RPMI7951 (cell line): Measurements from ENCODE around the gene POLR2J. TPM values are rescaled to one million over a fixed set of nuclear protein-coding genes. Genes with fewer than 3 reads are reported as not detected.
A peak's percentile ranks its signal among the peaks of the same experiment; 100 is the strongest.
"Not testable (repeated sequence)": the region's sequence is repeated elsewhere in the genome, so short reads cannot be mapped to it uniquely, and the experiment has no call there.

Experiments
- DNase-seq: peaks from one replicate; pipeline ENCODE4 v3.0.0-alpha.2; 2012; ENCODE audit warnings: low read depth
- total RNA-seq: library from RNA; depleted of rRNA; stranded (reverse); fragments of >200 nt; shearing (Covaris generic); gene quantifications from 2 replicates; pipeline ENCODE4 v1.2.3, GENCODE V29; 2014; rRNA removed

POLR2J gene
- total RNA-seq = 78.0 and 95.6 TPM in 2 replicates

DNA sequence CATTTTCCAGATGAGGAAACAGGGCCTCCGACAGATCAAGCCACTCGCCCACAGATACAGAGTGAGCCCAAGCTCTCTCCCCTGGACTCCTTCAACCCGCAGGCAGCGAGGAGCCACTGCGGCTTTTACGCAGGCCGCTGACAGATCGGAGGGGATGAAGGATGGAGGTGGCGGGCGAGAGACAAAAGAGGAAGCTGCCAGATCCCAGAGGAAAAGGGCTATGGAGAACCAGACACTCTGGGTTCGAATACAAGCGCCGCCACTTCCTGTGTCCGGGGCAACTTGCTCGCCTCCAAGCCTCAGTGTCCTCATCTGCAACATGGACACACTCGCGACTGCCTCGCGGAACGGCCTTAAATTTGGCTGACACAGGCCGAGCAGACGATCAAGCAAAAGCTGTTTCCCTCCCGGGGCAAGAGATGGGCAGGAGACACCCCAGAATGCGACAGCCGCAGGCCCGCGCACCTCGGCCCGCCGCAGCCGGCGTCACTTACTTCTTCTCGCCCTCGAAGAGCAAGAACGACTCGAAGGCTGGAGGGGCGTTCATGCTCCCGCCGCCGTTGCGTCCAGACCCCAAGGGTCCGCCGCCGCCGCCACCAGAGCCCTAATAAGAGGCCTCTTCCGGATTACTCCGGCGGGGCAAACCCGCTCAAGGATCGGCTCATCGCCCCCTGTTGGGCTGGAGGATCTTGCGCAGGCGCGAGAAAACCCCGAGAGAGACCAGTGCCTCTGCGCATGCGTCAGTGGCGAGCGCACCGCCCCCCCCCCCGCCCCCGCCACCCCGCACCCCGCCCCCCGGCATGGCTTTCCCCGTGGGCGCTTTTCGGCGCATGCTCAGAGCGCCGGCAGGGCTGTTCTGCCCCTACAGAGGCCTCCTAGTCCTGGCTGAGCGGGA is at the start of gene POLR2J:
POLR2J (minus strand) TSS at position 609 of the 895 bp plus-strand sequence; CDS start at position 547, 62 bp downstream.
- peak; percentile 84 for DNase-seq

DNA sequence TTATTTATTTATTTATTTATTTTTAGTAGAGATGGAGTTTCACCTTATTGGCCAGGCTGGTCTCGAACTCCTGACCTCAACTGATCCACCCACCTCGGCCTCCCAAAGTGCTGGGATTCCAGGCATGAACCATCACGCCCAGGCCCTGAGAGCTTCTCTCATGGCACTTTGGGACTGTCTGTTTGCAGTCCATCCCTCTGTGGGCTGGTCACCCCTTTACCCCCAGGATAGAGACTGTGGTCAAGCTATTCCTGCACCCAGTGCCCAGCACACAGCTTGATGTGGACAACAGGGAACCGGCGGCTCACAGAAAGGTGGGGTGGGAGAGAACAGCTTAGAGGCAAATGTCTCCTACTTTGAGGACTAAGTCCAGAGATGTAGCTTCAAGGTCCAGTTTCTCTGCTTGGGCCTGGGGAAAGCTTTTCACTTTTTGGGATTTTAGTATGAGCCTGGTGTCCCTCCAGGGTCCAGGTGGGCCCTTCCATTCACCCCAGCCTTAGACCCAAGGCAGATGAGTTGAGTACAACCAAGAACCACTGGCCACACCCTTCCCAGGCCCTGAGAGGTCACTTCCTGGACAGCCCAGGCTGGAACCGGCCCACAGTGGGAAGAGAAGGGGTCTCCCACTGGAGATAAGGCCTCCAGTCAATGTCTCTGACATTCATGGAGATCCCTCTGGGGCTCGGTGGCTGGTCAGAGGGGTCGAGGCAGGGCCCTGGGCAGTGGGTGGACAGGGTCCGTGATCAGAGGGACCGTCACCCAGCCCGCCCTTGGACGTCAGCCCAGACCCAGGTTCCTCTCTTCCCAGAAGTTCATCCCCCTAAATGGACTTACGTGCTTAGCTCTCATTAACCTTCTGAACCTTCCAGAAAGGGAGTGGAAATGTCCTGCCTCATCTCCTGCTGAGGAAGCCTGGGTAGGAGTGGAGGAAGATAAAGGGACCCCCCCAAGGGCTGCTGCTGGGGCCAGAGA is 49.4 kb upstream of the POLR2J start:
- DNase-seq = not testable (repeated sequence)

DNA sequence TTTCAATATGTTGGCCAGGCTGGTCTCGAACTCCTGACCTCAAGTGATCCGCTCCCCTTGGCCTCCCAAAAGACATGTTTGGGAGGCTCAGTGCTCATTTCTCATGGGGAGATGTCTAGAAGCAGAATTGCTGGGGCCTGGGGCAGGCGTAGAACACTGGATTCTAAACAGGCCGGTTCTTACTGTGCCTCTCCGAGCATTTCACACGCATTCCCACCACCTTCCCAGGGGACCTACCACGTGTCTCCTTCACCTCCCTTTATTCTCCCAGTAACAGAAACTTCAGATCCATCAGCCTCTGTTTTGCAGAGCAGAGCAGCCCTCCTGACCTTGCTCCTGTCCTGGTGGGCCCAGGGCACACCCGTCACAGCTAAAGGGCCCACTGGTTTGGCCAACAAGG is 48.5 kb upstream of the POLR2J start:
- not testable (repeated sequence) for DNase-seq

DNA sequence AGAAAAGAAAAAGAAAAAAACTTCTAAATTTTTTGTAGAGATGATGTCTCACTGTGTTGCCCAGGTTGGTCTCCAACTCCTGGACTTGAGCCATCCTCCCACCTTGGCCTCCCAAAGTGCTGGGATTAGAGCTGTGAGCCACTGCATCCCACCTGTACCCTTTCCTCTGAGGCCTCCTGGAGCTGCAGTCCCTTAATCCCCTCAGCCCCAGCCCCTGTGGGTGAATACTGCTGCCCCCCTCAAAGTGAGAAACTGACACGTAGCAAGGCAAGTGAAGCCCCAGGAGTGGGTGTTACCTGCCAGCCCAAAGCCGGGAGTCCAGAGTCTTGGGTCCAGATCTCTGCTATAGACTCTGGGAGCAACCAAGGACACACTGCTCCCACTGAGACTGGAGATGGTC is 46.1 kb upstream of the POLR2J start:
- DNase-seq = not testable (repeated sequence)

DNA sequence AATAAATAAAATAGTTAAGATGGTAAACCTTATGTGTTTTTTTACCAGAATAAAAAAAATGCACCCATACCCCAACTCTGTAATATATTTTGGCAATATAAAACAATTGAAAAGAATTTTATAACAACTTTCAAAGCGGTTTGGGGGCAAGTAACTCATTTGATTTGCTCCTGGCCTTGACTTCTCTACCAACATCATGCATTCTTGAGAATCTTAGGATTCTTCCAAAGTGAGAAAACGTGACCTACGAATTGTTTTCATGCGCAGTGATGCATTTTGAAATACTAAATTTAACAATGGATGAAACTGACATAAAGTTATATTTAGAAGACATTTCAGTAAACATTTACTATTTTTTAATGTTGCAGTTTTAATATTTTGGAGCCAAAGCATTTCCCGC is 42.1 kb upstream of the POLR2J start:
- not testable (repeated sequence) for DNase-seq

DNA sequence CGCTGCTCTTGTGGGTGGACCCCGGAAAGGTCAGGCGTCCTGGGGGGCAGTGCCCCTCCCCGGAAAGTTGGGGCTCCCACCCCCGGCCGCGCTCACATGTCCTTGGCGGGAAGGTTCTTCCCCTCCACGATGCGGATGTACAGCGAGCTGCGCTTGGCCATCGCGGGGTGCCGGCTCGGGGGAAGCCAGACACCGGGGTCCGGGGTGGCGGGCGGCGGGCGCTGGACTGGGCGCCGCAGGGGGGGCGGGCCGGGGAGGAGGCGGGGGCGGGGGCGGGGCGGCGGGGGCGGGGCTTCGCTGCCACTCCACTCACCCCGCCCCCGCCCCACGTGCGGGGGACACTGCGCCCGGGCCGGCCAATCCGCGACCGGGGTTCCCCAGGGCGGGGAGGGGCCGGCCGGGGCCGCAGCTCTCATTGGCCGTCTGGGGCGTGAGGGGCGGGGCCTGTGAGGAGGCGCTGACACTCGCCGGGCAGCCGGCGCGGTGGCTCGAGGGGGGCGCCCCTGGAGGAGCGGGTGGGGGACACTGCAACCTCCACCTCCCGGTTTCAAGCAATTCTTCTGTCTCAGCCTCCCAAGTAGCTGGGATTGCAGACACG is 38.9 kb upstream of the POLR2J start, which contains the start of gene RASA4B:
RASA4B (minus strand) TSS at position 228 of the 598 bp plus-strand sequence; CDS start at position 161, 67 bp downstream.
- not testable (repeated sequence) for DNase-seq

DNA sequence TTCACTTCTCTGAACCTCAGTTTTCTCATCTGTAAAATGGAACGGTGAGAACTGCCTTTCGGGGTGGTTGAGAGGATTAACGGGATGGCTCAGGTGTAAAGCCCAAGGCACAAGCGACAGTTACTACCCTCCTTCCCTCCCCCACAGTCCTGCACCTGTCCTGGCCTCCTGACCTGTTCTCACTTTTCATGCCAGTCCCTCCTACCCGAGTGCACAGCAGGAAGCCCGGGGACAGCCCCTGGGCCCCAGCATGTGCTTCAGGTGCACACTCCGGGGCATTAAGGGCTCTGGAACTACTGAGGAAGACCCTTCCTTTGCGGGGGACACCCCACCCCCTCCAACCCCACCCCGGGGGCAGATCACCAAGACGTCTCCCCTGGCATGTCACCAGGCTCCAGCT is 38.2 kb upstream of the POLR2J start:
- not testable (repeated sequence) for DNase-seq

DNA sequence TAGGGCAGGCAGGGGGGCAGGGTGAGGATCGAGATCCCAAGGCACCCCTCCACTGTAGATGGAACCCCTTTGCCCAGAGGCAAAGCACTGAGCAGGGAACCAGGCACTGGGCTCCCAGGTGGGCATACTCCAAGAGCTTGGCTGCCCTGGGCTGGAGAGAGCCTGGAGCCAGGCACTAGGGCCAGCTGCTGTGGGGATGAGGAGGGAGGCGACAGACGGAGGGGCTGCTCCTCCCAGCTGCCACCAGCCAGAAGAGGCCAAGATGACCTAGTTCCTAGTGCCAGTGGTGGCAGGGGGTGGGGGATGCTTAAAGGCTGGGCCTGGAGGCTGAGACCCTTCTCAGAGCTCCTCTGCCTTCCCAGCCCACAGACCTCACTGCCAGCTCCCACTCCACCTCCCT is 37.2 kb upstream of the POLR2J start:
- DNase-seq = not testable (repeated sequence)

DNA sequence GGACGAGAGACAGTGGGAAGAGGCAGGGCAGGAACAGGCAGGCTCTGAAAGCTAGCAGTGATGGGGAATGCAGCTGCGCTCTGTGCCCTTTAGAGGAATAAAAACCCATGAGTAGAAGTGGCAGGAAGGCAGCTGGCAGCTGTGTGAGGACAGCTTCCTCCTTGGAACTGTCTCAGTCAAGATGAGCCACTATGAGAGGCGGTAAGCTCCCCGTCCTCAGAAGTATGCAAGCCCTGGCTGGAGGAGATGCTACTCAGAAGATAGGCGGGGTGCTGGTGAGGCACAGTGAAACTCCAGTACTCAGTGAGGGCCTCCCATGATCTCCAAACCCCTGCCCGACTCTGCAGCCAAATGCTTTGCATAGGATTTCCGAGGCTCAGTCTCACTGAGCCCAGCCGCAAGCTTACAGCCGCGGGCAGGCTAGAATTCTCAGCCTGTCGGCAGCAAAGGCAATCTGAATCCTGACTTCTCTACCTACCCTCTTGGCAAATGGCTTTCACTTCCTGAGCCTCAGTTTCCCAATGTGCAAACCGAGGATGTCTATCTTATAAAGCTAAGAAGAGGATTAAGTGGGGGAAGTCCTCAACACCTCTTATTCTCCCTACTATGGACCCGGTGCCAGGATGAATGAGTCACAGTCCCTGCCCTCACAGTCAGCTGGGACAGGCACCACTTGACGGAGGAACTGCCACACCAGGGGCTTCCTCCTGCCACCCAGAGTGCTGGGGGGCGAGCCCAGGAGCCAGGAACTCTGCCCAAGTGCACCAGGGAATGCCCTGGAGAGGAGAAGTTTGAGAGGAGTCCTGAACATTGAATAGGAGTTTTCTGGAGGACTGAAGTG is 36.4 kb upstream of the POLR2J start:
- not testable (repeated sequence) for DNase-seq

DNA sequence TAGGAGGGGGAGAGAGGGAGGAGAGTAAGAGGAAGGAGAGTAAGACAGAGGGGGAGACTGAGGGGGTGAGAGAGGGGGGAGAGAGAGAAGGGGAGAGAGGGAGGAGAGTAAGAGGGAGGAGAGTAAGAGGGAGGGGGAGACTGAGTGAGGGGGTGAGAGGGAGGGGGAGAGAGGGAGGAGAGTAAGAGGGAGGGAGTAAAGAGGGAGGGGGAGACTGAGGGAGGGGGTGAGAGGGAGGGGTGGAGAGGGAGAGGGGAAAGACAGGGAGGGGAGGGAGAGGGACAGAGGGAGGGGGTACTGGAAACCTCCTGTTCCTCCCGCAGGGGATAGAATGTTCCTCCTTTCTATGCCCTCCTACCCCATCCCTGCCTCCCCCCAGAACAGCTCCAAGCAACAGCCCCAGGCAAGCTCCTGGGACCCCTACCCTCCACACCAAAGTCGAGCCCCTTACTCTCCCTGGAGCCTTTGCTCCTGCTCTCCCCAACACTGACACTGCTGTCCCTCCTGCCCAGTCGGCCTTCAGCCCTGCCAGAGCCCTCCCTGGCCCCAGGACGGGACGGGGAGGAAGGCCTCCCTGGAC is 34.0 kb upstream of the POLR2J start:
- DNase-seq = peak; percentile 52

DNA sequence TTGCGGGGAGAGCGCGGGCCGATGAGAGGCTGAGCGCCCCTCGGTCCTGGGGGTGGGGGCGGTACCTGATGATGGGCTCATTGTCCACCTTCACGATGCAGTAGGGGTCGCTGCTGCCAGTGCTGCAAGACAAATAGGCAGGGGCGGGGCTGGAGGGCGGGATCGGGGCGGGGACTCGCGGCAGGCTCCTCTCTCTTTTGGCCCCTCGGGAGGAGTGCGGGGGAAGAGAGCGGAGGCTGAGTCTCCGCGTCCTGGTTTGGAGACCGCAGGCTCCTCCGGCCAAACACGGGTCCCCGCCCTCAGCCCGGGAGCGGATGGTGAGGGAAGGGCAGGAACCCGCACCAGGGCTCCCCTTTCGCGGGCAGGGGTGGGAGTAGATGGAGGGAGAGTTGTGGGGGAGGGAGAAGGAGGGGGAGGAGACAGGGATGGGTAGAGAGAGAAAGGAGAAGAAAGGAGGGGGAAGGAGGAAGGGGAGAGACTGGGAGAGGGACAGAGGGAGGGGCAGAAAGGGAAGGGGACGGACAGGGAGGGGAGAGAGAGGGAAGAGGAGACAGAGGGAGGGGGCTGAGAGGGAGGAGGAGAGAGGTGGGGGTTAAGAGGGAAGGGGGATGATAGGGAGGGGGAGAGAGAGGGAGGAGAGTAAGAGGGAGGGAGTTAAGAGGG is 33.3 kb upstream of the POLR2J start:
- DNase-seq = not testable (repeated sequence)

DNA sequence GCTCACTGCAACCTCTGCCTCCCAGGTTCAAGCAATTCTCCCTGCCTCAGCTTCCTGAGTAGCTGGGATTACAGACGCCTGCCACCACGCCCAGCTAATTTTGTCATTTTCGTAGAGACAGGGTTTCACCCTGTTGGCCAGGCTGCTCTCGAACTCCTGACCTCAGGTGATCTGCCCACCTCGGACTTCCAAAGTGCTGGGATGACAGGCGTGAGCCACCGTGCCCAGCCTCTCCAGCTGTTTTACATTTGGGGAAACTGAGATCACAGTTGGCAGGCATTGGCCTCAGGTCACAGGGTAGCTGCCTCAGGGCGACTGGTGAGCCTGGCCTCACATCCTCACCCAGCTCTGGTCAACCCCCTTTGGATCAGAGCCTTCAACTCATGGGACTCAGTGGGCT is 31.9 kb upstream of the POLR2J start:
- not testable (repeated sequence) for DNase-seq

DNA sequence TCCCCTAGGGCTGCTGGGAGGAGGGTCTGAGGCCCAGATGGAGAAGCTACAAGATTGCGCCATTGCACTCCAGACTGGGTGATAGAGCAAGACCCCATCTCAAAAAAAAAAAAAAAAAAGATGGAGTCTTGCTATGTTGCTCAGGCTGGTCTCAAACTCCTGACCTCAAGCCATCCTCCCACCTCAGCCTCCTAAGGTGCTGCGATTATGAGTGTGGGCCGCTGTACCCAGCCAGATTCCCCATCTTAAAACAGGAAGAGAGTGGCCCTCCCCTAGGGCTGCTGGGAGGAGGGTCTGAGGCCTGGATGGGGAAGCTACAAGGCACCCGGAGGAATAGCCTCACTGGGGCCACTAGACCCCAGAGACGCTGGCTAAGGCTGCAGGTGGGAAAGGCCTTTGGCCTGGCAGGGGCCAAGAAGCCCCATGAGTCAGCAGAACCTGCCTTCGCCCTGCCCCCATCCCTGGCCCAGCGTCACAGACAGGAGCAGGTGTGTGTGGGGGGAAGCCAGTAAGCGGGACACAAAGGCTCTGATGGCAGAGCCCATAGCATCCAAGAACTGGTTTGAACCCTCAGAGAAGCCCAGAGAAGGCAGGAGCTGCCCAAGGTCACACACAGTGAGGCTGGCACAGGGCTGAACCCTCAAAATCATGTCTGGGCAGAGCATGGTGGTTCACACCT is 28.8 kb upstream of the POLR2J start:
- DNase-seq = not testable (repeated sequence)

DNA sequence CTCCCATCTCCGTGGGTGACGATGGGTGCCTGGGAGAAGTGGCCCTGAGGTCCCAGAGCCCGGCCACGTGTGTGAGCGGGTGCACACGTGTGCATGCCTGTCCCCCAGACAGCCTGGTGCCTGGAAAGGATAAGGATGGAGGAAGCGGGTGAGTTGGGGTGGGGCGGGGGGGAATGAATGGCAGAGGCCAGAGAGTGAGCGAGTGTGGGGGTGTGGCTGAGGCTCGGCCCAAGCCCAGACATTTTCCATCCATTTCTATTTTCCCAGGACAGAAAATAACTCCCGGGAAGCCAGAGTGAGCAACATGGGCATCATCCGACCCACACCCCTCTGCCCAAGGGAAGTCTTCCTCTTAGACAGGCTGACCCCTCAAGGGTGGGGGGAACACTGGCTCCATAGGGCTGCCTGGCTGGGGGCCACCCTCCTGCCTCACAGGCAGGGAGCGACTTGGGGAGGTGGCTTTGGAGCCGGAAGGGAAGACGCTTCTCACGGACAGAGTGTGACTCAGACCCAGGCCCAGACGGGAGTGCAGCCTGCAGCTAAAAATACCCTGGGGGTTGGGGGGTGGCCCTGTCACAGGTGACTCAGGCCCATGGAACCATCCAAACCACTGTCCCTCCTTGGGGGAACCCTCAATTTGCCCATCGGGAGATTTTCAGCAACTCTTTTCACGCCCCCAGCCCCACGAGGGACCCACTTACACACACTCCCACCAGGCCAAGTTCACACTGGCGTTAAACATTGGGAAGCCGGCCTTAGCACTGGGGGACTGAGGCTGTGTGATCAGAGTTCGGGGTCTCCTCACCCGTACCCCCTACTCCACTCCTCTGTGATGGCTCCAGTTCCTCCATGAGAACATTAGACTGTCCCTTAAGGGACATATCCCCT is 26.8 kb upstream of the POLR2J start:
- DNase-seq = not testable (repeated sequence)

DNA sequence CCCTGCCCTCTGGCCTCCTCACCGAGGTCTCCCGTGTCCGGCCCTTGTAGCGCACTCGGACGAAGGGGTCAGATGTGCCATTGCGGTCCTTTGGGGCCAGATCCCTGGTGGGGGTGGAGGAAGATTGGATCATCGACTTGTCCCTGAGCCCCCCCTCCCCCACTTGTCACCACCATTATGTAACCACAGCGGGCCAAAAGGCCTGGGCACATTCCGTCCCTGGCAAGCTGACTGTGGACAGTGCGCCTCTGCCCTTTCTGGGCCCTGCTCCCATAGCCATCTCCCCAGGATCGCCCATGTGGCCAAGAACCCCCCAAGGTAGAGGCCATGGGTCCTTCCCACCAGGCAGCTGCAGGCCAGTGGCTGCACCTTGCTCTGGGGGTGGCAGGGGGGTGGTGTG is 24.4 kb upstream of the POLR2J start:
- DNase-seq = not testable (repeated sequence)

DNA sequence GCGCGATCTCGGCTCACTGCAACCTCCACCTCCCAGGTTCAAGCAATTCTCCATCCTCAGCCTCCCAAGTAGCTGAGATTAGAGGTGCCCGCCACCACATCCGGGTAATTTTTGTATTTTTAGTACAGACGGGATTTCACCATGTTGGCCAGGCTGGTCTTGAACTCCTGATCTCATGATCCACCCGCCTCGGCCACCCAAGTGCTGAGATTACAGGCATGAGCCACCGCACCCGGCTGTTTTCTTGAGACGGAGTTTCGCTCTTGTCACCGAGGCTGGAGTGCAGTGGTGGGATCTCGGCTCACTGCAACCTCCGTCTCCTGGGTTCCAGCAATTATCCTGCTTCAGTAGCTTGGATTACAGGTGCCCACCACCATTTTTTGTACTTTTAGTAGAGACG is 19.6 kb upstream of the POLR2J start:
- not testable (repeated sequence) for DNase-seq

DNA sequence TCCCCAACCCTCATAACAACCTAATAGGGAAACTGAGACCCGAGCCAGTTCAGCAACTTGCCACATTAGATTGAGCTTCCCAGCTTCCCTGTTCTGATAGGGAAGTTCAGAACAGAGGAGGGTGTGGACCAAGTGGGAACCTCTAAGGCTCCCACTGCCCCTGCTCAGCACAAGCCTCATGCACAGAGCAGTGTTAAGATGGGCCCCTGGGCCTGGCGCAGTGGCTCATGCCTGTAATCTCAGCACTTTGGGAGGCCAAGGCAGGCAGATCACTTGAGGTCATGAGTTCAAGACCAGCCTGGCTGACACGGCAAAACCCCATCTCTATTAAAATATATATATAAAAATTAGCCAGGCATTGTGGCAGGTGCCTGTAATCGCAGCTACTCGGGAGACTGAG is 18.6 kb upstream of the POLR2J start:
- DNase-seq = not testable (repeated sequence)

DNA sequence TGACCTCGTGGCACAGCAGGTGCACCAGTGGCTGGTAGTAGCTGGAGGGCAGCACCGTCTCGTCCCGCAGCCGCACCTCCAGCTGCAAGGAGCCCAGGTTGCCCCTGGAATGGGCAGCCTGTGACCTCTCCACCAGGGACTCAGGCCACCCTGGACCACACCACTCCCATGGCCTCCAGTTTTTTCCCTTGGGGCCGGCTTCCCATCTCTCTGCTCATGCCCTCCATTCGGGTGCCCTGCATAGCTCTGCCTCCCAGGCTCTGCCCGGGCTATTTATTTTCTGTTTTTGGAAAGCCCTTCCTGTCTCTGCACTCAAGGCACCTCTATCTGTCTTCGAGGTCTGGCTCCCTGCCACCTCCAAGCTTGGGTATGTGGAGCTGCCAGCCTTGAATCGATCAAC is 18.1 kb upstream of the POLR2J start:
- DNase-seq = not testable (repeated sequence)
